ENCODE data around the gene LTBP2. TPM values are rescaled to one million over a fixed set of nuclear protein-coding genes. Genes with fewer than 3 reads are reported as not detected.

Gene LTBP2
- total RNA-seq, 2 experiments from 2014 or later, result 0.04 to 0.05 TPM

- ChIA-PET POLR2A (interaction anchor here (0.5 kb wide), 1 partner anchor 617 kb away, joined by 3 read pairs; no protein-coding TSS in a partner anchor), CTCF (interaction anchor here (1.3 to 2.7 kb wide), 3 partner anchors 15 to 18 kb away, joined by 3 to 10 read pairs (median 9); partner anchors contain the start of gene LTBP2)
- no peak for ATAC-seq
- no peaks in the 10 kb centered on the region for H3K9me3 Mint-ChIP-seq
- no peak overlapping the region for H3K4me3 Mint-ChIP-seq
- H3K27me3 Mint-ChIP-seq, result no peaks in the 10 kb centered on the region
- no peak overlapping the region for H3K27ac Mint-ChIP-seq
- no peaks in the 10 kb centered on the region for H3K36me3 Mint-ChIP-seq (ENCODE audit: low read depth)
- intact Hi-C loops (cut with micrococcal nuclease), result no loop called here
- H3K4me1 Mint-ChIP-seq (ENCODE audit: low read depth), result no peaks in the 10 kb centered on the region
- TF ChIP-seq CTCF (IDR thresholded peaks at IDR 0.05), result no peak
- DNase-seq, result no peak
These were observed 18.6 kb downstream of the LTBP2 start for GRCh38 chr14:74593241-74593953.

- CTCF ChIA-PET, result interaction anchor here (1.3 to 2.7 kb wide), 2 partner anchors 17 to 19 kb away, joined by 3 to 9 read pairs; partner anchors contain the start of gene LTBP2
- no peak overlapping the region for H3K27ac Mint-ChIP-seq
- ATAC-seq, result no peak
- H3K9me3 Mint-ChIP-seq, result no peaks in the 10 kb centered on the region
- H3K27me3 Mint-ChIP-seq, result no peaks in the 10 kb centered on the region
- no peaks in the 10 kb centered on the region for H3K4me1 Mint-ChIP-seq (ENCODE audit: low read depth)
- no peak overlapping the region for H3K4me3 Mint-ChIP-seq
- no peak for TF ChIP-seq CTCF (IDR thresholded peaks at IDR 0.05)
- no peaks in the 10 kb centered on the region for H3K36me3 Mint-ChIP-seq (ENCODE audit: low read depth)
- intact Hi-C loops (cut with micrococcal nuclease), result no loop called here
- DNase-seq, result no peak
- POLR2A ChIA-PET, result no interaction called here
These were observed 19.4 kb downstream of the LTBP2 start for GRCh38 chr14:74592476-74593201.

GRCh38 chr14:74591899-74592298, 20.1 kb downstream of the LTBP2 start:
- H3K9me3 Mint-ChIP-seq, result no peaks in the 10 kb centered on the region
- peaks cover 2% of the 10 kb centered on the region for H3K27me3 Mint-ChIP-seq
- no peak overlapping the region for H3K27ac Mint-ChIP-seq
- ATAC-seq (no peak), DNase-seq (no peak)
- TF ChIP-seq CTCF (IDR thresholded peaks at IDR 0.05), result no peak
- H3K36me3 Mint-ChIP-seq (ENCODE audit: low read depth), result no peaks in the 10 kb centered on the region
- ChIA-PET POLR2A (no interaction called here), CTCF (interaction anchor here (2.7 kb wide), 1 partner anchor 17 kb away, joined by 9 read pairs; no protein-coding TSS in a partner anchor)
- H3K4me3 Mint-ChIP-seq, result no peak overlapping the region
- no peaks in the 10 kb centered on the region for H3K4me1 Mint-ChIP-seq (ENCODE audit: low read depth)
- intact Hi-C loops (cut with micrococcal nuclease), result no loop called here

GRCh38 chr14:74591394-74591793, 20.6 kb downstream of the LTBP2 start:
- no peak for TF ChIP-seq CTCF (IDR thresholded peaks at IDR 0.05)
- Mint-ChIP-seq H3K4me1 (ENCODE audit: low read depth) (no peaks in the 10 kb centered on the region), H3K9me3 (no peaks in the 10 kb centered on the region), H3K36me3 (ENCODE audit: low read depth) (no peaks in the 10 kb centered on the region), H3K27ac (no peak overlapping the region), H3K27me3 (peaks cover 2% of the 10 kb centered on the region), H3K4me3 (no peak overlapping the region)
- ChIA-PET CTCF (interaction anchor here (2.7 kb wide), 1 partner anchor 18 kb away, joined by 9 read pairs; no protein-coding TSS in a partner anchor), POLR2A (no interaction called here)
- no peak for DNase-seq
- intact Hi-C loops (cut with micrococcal nuclease), result no loop called here
- no peak for ATAC-seq
